ENCODE results near the gene JPT2.

JPT2 gene

DNA sequence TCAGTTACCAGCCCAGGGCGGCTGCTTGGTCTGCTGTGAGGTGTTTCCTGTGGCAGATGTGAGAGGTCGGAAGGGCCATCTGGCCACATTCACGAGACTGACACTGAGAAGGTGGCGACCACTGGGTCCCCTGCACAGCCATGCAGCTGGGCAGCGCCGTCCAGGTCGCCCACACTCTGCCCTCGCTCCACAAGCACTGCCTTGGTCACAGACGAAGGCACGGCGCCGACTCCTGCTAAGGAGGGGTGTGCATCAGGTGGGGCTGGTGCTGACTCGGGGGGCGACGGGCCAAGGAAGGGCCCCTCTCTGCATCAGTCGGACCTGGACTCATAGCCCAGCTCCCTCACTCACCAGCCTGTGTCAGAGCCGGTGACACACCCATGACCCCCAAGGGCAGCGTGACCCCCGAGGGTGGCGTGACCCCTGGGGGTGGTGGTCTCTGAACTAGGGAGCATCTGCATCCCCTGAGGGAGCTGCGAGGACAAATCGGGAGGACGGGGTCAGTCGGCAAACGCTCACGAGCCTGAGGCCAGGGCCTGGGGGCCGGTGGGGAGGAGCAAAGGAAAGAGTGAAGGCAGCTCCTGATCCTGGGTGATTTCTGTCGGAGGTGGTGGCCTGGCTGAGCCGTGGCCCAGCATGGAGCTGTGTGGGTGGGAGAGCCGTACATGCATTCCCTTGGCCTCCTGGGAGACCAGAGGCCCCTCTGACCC, 62.9 kb downstream of the JPT2 start:
- DNase-seq, result no peak

DNA sequence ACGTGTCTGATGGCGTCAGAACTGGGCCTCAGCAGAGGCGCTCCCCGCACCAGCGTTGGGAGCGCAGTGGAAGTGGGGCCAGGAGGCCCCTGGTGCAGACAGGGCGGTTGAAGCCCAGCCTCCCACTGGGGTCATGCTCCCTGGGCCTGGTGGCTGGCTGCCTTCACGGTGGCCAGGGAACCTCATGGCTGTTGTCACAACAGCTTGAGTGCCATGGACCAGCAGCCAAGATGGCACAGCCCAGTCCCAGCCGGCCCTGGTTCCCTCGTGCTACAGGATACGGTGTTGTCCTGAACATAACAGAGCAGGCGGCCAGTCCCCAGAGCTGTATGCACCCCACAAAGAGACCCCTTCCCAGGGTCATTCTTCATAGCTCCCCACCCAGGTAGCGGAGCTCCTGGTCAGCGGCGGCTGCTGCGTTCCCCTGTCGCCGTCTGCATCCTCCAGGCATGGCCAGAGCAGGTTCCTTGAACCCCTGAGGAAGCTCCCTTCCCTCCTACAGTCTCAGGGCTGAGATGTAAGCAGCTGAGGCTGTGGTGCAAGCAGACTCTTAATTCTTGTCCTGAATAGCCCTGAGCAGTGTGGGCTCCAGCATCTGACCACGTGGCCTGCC, 63.6 kb downstream of the JPT2 start:
- DNase-seq, result no peak

DNA sequence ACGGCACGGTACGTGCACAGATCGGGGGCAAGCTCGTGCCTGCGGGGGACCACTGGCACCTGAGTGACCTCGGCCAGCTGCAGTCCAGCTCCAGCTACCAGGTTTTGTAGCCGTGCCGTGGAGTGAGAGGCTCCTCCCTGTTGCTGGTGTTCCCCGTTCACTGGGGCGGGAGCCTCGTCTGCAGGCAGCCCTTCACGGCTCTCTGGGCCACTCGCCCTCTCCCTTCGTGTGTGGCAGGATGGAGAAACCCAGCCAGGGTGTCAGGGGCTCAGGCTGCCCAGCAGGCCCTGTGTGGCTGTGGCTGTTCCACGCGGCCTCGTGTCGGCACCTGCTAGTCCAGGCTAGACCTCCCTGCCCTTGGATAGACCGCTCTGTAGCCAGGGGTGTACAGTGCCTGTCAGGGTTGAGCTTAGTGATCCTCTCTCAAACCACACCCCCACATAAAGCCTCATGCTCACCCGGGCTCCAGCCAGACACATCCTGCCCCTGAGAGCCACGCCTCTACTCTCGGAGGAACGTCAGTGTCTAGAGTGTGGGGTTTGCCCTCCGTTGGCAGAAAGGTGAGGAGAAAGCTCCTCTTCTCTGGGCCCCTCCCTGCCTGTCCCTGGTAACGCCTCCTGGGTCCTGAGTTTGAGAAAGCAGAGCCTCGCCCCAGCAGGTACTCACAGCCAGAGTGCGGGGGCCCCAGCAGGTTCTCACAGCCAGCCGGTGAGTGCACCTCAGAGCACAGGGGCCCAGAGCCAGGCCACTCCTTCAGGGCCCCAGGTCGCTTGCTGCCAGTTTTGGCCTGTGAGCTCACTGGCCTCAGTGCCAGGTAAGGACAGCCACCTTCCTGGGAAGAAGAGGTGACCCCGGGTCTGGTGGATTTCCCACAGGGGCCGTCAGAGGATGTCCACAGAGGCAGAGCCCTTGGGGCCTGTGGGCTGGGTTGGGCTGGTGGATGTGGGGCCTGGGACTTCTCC, 65.6 kb downstream of the JPT2 start:
- DNase-seq, result no peak

DNA sequence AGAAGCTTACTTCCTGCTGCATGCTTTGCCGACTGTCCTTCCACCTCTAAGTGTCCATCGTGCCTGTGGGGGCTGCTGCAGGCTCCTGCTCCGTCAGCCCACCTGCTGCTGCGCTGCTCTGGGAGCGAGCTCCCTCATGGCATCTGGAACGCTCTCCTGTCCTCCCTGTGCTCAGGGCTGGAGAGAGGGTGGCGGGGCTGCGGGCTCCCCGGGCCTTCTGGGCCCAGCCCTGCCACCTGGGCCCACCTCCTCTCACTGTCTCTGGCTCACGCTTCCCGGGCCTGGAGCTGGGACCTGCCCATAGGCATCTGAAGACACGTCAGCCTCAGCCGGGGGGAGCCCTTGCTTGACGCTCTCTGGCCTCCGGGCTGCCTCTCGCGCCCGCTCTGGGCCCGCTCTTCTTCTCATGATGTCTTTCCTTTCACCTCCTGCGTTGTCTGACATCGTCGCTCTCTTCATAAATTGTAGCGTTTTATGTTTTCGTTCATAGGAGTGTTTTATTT, 66.3 kb downstream of the JPT2 start:
- no peak for DNase-seq

DNA sequence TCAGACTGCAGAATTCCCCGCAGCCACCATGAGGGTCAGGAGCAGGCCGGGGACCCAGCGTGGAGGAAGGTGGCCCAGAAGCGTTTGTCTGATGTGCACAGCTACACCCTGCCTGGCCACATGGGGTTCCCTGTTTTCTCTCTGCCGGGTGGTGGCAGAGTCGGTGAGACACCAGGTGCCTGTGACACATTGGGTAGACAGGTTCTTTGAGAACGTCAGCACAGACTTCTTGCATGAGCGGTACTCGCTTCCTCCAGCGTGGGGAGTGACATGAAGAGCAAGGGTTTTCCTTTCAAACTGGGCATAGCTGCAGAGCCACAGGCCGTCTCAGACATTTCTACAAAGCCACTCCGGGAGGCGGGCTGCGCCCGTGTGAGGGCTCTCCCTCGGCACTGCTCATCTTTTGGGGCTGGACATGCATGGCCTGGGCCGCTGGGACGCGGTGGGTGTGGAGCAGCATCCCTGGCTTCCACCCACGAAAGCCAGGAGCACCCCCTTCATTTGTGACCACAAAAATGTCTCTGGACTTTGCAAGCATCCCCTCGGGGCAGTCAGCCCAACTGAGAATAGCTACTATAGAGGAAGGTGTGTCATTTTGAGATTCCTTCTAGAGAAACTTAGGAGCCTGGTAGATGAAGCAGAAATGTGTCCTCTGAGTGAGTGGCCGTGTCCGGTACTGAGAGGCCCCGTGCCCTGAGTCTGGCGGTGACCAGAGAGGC, 67.3 kb downstream of the JPT2 start:
- no peak for DNase-seq

DNA sequence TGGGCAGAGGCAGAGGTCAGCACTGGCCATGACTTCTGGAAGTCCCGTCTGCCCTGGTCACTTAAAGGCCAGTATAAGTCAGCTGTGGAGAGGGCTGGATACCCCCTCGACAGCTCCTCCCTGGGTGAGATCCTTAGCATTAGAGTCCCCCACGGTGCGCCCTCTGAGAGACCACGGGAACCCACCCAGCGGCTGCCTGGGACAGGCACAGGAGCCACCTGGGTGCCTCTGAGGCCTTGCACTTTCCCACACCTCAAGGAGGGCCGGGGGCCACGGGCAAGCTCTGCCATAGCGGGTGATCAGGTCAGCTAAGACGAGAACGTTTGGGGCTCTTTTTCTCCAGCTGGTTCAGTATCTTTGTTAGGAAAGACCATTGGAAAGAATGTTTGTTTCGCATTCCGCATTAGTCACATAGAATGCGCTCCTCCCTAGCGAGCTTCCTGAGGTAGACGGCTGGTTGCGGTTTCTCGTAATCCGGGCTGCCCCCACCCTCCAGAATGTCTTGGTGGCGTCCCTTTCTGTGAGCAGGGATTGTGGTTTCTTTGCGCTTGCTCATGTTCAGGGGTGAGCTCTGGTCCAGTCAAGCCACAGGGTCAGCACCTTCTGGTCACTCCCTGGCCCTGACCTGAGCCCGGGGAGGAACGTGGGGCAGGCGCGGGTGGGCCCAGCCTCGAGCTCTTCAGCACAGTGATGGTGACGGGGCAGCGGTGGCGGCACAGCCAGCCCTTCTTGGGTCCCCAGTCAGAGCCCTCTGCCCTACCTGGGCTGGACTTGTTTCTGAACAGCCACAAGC, 68.0 kb downstream of the JPT2 start:
- no peak for DNase-seq

DNA sequence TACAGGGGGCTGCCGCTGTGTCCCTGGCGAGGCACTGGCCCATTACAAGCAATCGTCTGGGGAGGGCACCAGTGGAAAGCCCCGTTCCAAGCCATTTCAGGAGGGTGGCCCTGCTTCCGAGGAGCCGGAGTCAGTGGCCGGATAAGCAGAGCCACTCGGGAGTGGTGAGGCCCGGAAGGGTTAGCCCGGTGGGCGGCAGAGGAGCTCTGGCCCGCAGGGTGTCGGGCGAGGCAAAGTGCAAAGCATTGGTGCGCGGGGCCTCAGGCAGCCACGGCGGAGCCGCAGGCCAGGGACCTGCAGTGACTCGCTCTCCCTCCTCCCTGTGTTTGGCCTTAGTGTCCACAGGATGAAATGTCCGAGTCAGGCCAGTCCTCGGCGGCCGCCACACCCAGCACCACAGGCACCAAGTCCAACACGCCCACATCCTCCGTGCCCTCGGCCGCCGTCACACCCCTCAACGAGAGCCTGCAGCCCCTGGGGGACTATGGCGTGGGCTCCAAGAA, 68.7 kb downstream of the JPT2 start:
- no peak for DNase-seq

DNA sequence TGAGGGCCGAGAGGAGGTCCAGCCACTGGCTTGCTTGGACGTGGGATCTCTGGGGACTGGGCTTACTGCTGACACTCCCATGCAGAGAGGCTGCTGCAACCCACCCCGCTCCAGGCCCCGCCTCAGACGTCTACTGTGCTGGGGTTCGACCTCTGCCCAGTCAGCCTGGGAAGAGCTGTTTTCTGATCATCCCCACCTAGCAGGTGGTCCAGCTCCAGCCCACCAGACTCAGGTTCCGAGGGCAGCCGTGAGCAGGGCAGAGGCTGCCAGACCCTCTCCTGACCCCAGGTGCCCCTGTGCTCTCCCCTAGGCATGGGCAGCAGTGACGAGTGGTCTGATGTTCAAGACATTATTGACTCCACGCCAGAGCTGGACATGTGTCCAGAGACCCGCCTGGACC, 69.9 kb downstream of the JPT2 start:
- DNase-seq, result no peak

DNA sequence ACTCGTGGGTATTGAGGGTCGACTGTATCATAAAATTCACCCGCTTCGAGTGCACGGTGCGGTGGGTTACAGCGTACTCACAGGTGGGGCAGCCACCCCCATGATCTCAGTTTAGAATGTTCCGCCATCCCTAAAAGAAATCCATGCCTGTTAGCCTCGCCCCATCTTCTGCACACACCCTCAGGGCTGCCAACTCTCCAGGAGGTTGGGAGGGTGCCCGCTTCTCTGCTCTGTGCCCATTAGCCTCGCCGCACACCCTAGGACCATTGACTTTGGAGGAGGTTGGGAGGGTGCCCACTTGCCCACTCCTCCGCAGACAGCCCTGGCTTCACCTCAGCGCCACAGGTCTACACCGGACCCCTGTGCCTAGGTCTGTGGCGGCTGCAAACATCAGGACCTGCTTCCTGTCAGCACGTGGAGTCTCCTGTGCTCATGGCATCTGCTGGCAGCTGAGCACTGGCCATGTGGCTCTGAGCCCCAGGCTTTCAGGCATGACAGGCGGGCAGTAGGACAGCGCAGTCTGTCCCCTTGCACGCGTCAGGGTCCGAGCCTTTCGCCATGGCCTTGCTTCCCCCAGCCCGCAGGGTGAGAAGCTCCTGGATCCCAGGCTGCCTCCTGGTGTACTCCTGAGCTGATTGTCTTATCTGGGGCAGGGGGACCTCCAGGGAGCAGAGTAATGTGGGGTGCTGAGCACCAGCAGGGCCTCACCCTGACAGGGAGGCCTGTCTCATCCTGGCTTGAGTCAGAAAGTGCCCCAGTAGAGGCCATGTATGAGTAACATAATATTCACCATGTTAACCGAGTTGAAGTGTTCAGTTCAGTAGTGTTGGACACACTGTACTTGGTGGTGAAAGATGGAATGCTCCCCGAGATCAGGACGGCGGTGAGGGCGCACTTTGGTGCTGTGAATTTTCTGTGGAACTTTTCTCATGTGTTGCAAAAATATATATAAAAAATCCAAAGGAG, 71.4 kb downstream of the JPT2 start:
- no peak for DNase-seq
